CD14-positive monocyte (primary cell): ENCODE results near the gene TRIM68. TPM values are rescaled to one million over a fixed set of nuclear protein-coding genes. Genes with fewer than 3 reads are reported as not detected.

Experiments
- DNase-seq, 3 donors: peaks; one replicate each; pipeline ENCODE4 v3.0.0-alpha.2; 2011 to 2022
- H2AFZ ChIP-seq: 2 replicates; pipeline ENCODE4 v1.6.0; 2012; ENCODE audit warnings: mild to moderate bottlenecking, low read depth, low read length, inconsistent platforms; ENCODE audit not compliant: insufficient read depth, poor library complexity, severe bottlenecking
- H3K27ac ChIP-seq, 2 donors: 1 replicate in 1 of 2; 2 replicates in 1 of 2; pipeline ENCODE4 v1.5.1; 2012 to 2013; ENCODE audit warnings: low read length in 2 of 2, control low read depth in 1 of 2, inconsistent platforms in 1 of 2, low read depth in 1 of 2, mild to moderate bottlenecking in 1 of 2
- H3K27me3 ChIP-seq, 2 donors: one replicate each; pipeline versions ENCODE4 v1.6.0 to v1.6.1; 2011 to 2013; ENCODE audit warnings: low read length in 2 of 2; ENCODE audit not compliant: control insufficient read depth in 2 of 2, insufficient read depth in 2 of 2
- H3K36me3 ChIP-seq, 2 donors: replicated peaks in 1 of 2; 1 replicate in 1 of 2; 2 replicates in 1 of 2; pipeline versions ENCODE4 v1.5.1 to v1.6.1; 2012 to 2013; ENCODE audit warnings: low read length in 2 of 2, control low read depth in 1 of 2, inconsistent platforms in 1 of 2, mild to moderate bottlenecking in 1 of 2; ENCODE audit not compliant: insufficient read depth in 2 of 2, control insufficient read depth in 1 of 2
- H3K4me1 ChIP-seq, 2 donors: 1 replicate in 1 of 2; 2 replicates in 1 of 2; pipeline versions ENCODE4 v1.5.1 to v1.6.1; 2012 to 2013; ENCODE audit warnings: low read length in 2 of 2, control low read depth in 1 of 2, inconsistent platforms in 1 of 2, mild to moderate bottlenecking in 1 of 2, moderate library complexity in 1 of 2; ENCODE audit not compliant: insufficient read depth in 2 of 2, control insufficient read depth in 1 of 2
- H3K4me2 ChIP-seq: replicated peaks from 2 replicates; pipeline ENCODE3; 2012; ENCODE audit warnings: low read length, moderate library complexity, mild to moderate bottlenecking; ENCODE audit not compliant: poor library complexity, severe bottlenecking; ENCODE audit errors: extremely low read depth
- H3K4me3 ChIP-seq, 3 experiments: fragments of 200-600 bp in 1 of 3; sonication (generic) in 1 of 3; replicated peaks in 1 of 3; 1 replicate in 2 of 3; 2 replicates in 1 of 3; pipeline ENCODE4 v1.5.1; 2011 to 2013; ENCODE audit warnings: low read length in 3 of 3, mild to moderate bottlenecking in 3 of 3, control low read depth in 2 of 3, low read depth in 2 of 3, inconsistent platforms in 1 of 3, moderate library complexity in 1 of 3
- H3K79me2 ChIP-seq: 2 replicates; pipeline ENCODE4 v1.6.0; 2012; ENCODE audit warnings: mild to moderate bottlenecking, control low read depth, inconsistent platforms, low read length, moderate library complexity; ENCODE audit not compliant: insufficient read depth
- H3K9ac ChIP-seq: 2 replicates; pipeline ENCODE4 v1.6.0; 2017; ENCODE audit warnings: low read length, mild to moderate bottlenecking; ENCODE audit not compliant: insufficient read depth, poor library complexity, severe bottlenecking
- H3K9me3 ChIP-seq, 2 donors: replicated peaks in 1 of 2; 1 replicate in 1 of 2; 2 replicates in 1 of 2; pipeline versions ENCODE4 v1.5.1 to v1.6.1; 2012 to 2013; ENCODE audit warnings: low read length in 2 of 2, control low read depth in 1 of 2; ENCODE audit not compliant: control insufficient read depth in 1 of 2, insufficient read depth in 1 of 2
- H4K20me1 ChIP-seq: 2 replicates; pipeline ENCODE4 v1.6.0; 2012; ENCODE audit warnings: mild to moderate bottlenecking, low read length, control low read depth, moderate library complexity; ENCODE audit not compliant: insufficient read depth
- H3K27ac Mint-ChIP-seq, 7 donors: one replicate each; pipeline ENCODE4 v1.8.0; 2020; ENCODE audit warnings: mild to moderate bottlenecking in 7 of 7, mixed read lengths in 7 of 7, moderate library complexity in 6 of 7, inconsistent platforms in 2 of 7
- H3K27me3 Mint-ChIP-seq, 3 donors: one replicate each; pipeline ENCODE4 v1.8.0; 2021 to 2022; ENCODE audit warnings: low read depth in 3 of 3, mild to moderate bottlenecking in 3 of 3, mixed read lengths in 3 of 3, moderate library complexity in 3 of 3, inconsistent platforms in 1 of 3
- H3K36me3 Mint-ChIP-seq, 2 donors: one replicate each; pipeline ENCODE4 v1.8.0; 2020; ENCODE audit warnings: mixed read lengths in 2 of 2, inconsistent platforms in 1 of 2, mild to moderate bottlenecking in 1 of 2
- H3K4me1 Mint-ChIP-seq: one replicate; pipeline ENCODE4 v1.8.0; 2020; ENCODE audit warnings: mild to moderate bottlenecking, mixed read lengths
- H3K4me3 Mint-ChIP-seq, 2 donors: one replicate each; pipeline ENCODE4 v1.8.0; 2020; ENCODE audit warnings: mild to moderate bottlenecking in 2 of 2, mixed read lengths in 2 of 2, moderate library complexity in 1 of 2
- H3K9me3 Mint-ChIP-seq, 7 donors: one replicate each; pipeline ENCODE4 v1.8.0; 2020 to 2022; ENCODE audit warnings: mixed read lengths in 7 of 7, mild to moderate bottlenecking in 6 of 7, moderate library complexity in 6 of 7, inconsistent platforms in 2 of 7
- WGBS: methylation state at CpG from one replicate; pipeline ENCODE4 v1.1.5; 2013; ENCODE audit warnings: missing lambda C conversion rate; ENCODE audit not compliant: insufficient coverage; 5-methylcytosine and 5-hydroxymethylcytosine counted together
- intact Hi-C, 2 donors: fragments of 100-400 bp; cut with micrococcal nuclease; formaldehyde crosslinking; loops; one replicate each; pipeline versions ENCODE4 v1.15.0 to v1.15.1; 2023
- polyA plus RNA-seq, 3 donors: library from polyadenylated mRNA; depleted of rRNA in 1 of 3; unstranded in 2 of 3; stranded (reverse) in 1 of 3; fragments of 300-500 nt in 2 of 3; fragments of >200 nt in 1 of 3; fragmentation: Illumina TruSeq in 2 of 3; gene quantifications; 1 replicate in 2 of 3; 2 replicates in 1 of 3; pipeline ENCODE4 v1.2.3, GENCODE V29; 2012 to 2021
- TF ChIP-seq, protein P1 (sequence below): fragments of 200-600 bp; IDR thresholded peaks from one replicate; pipeline ENCODE4 v1.8.0; 2022; ENCODE audit warnings: antibody characterized with exemption, mild to moderate bottlenecking

Gene TRIM68
- polyA plus RNA-seq, 3 donors = 2.2 to 4.9 (median 3.0) TPM

DNA sequence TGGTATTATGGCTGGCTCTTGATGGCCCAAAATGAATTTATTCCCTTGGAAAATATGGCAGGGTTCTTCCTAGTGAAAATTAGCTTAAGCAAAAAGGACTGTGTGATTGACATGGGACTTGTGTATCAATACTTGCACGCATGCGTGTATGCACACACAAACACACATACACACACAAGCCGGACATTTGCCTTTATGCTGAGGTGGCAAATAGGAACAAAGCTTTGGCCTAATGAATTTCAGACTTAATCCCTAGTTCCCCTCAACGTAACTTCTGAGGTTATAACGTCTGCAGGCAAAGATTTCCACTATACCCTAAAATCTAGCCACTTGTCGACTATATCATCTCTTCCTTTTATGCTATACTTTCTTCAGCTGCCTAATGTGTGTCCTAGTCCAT is 29.4 kb downstream of the TRIM68 start:
- H4K20me1 ChIP-seq = no peaks in the 10 kb centered on the region
- no peaks in the 10 kb centered on the region for H3K79me2 ChIP-seq
- no peak for DNase-seq
- intact Hi-C loops = no loop called here
- H3K4me1 Mint-ChIP-seq = peaks cover 4% of the 10 kb centered on the region
- no peak overlapping the region for H3K9ac ChIP-seq
- no peak overlapping the region for H3K4me2 ChIP-seq
- peaks cover 30 to 74% (median 35%) of the 10 kb centered on the region in 3 donors for H3K27me3 Mint-ChIP-seq
- no peak overlapping the region for H3K4me3 Mint-ChIP-seq
- H3K27ac ChIP-seq = no peak overlapping the region
- no peak overlapping the region for H2AFZ ChIP-seq
- H3K27ac Mint-ChIP-seq = no peak overlapping the region
- H3K4me1 ChIP-seq = no peaks in the 10 kb centered on the region
- H3K27me3 ChIP-seq = peaks cover 34 to 35% of the 10 kb centered on the region in 2 donors
- H3K4me3 ChIP-seq = no peak overlapping the region
- H3K9me3 ChIP-seq = no peaks in the 10 kb centered on the region
- no peaks in the 10 kb centered on the region for H3K36me3 Mint-ChIP-seq
- 90% methylated on average over 2 of the region's 6 CpGs for WGBS
- H3K36me3 ChIP-seq = no peaks in the 10 kb centered on the region
- H3K9me3 Mint-ChIP-seq = no peaks in the 10 kb centered on the region
- TF ChIP-seq, protein P1, sequence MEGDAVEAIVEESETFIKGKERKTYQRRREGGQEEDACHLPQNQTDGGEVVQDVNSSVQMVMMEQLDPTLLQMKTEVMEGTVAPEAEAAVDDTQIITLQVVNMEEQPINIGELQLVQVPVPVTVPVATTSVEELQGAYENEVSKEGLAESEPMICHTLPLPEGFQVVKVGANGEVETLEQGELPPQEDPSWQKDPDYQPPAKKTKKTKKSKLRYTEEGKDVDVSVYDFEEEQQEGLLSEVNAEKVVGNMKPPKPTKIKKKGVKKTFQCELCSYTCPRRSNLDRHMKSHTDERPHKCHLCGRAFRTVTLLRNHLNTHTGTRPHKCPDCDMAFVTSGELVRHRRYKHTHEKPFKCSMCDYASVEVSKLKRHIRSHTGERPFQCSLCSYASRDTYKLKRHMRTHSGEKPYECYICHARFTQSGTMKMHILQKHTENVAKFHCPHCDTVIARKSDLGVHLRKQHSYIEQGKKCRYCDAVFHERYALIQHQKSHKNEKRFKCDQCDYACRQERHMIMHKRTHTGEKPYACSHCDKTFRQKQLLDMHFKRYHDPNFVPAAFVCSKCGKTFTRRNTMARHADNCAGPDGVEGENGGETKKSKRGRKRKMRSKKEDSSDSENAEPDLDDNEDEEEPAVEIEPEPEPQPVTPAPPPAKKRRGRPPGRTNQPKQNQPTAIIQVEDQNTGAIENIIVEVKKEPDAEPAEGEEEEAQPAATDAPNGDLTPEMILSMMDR = no peak

DNA sequence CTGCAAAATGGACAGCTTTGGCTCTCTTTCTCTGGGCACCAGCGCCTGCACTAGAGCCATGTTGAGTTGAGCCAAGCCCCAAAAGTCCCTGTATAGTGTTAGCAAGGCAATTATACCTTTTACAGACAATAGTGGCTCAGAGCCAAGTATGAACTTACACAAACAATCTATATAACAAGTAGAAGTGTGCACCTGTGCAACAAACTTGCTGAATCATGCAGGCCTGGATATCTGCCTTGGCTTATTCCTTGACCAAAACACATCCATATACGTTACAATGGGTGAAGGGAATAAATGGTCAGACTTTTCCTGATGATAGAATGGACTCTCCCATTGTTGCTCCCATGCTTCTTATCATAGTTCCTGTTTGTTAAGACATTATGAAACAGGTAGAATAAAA is 30.3 kb downstream of the TRIM68 start:
- H3K27me3 Mint-ChIP-seq = peaks cover 28 to 72% (median 29%) of the 10 kb centered on the region in 3 donors
- Histone ChIP-seq H3K79me2 (no peaks in the 10 kb centered on the region), H3K27ac (no peak overlapping the region), H3K9me3 (no peaks in the 10 kb centered on the region), H3K27me3 (peaks cover 36 to 38% of the 10 kb centered on the region in 2 donors), H3K4me2 (no peak overlapping the region), H3K4me1 (no peaks in the 10 kb centered on the region), H3K9ac (no peak overlapping the region), H3K36me3 (no peaks in the 10 kb centered on the region), H4K20me1 (no peaks in the 10 kb centered on the region), H3K4me3 (no peak overlapping the region), H2AFZ (no peak overlapping the region)
- peak overlapping the region in 1 of 2 donors; percentile 33 for H3K4me3 Mint-ChIP-seq
- H3K36me3 Mint-ChIP-seq = no peaks in the 10 kb centered on the region
- H3K4me1 Mint-ChIP-seq = peaks cover 4% of the 10 kb centered on the region
- WGBS = no CpG with 5 or more reads among the region's 2 CpGs
- no peaks in the 10 kb centered on the region for H3K9me3 Mint-ChIP-seq
- intact Hi-C loops = no loop called here
- DNase-seq = no peak
- TF ChIP-seq, protein P1 = no peak
- H3K27ac Mint-ChIP-seq = no peak overlapping the region
